DMS 273 treated with DMSO at 0.1 percent for 48 hours (cell line): Measurements from ENCODE around the gene ROR2.
"Not testable (repeated sequence)": the region's sequence is repeated elsewhere in the genome, so short reads cannot be mapped to it uniquely, and the experiment has no call there.

Experiments used
- DNase-seq: peaks from one replicate; lab custom pipeline; 2025; lab: John Stamatoyannopoulos, UW

The ROR2 gene

DNA sequence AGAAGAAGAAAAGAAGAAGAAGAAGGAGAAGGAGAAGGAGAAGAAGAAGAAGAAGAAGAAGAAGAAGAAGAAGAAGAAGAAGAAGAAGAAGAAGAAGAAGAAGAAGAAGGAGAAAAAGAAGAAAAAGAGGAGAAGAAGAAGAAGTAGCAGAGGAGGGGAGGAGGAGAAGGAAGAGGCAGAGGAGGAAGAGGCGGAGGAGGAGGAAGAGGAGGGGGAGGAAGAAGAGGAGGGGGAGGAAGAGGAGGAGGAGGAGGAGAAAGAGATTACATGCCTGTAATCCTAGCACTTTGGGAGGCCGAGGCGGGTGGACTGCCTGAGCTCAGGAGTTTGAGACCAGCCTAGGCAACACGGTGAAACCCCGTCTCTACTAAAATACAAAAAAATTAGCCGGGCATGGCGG is 315.2 kb downstream of the ROR2 start:
- DNase-seq: not testable (repeated sequence)

DNA sequence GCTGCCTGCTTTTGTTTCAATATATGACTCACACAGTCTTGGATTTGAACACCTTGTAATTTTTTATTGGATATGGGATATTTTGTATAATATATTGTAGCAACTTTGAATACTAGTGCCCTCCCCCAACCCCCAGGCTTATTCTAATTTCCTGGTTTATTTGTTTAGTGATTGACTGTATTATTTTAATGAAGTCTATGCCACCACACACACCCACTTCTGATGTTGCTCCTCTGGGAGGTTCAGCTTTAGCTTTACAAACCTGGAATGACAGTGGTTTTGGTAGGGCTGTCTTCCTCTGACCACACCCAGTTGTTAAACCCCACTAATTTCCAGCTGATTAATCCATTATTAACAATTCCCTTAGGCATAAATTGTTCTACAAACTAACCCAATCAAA is 320.3 kb downstream of the ROR2 start:
- DNase-seq: no peak

DNA sequence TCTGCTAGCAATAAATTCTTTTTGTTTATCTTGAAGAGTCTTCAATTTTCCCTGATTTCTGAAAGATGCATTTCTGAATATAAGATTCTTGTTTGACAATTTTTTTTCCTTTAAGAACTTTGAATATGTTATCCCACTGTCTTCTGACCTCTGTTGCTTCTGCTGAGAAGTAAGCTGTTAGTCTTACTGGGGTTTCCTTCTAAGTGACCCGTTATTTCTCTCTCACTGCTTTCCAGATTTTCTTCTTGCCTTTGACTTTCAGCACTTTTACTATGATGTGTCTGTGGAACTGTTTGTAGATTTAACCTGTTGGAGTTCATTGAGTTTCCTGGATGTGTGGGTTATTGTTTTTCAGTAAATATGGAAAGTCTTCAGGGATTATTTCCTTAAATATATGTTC is 321.1 kb downstream of the ROR2 start:
- DNase-seq: no peak

DNA sequence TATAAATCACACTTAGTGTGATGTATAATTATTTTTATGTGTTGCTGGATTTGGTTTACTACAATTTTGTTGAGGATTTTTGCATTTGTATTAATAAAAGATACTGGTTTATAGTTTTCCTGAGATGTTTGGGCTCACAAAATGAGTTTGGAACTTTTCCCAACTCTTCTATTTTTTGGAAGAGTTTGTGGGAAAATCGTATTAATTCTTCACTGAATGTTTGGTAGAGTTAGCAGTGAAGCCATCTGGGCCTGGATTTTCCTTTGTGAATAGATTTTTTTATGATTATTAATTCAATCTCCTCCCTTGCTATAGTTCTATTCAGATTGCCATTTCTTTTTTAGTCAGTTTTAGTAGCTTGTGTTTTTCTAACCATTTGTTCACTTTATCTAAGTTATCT is 324.7 kb downstream of the ROR2 start:
- no peak for DNase-seq

DNA sequence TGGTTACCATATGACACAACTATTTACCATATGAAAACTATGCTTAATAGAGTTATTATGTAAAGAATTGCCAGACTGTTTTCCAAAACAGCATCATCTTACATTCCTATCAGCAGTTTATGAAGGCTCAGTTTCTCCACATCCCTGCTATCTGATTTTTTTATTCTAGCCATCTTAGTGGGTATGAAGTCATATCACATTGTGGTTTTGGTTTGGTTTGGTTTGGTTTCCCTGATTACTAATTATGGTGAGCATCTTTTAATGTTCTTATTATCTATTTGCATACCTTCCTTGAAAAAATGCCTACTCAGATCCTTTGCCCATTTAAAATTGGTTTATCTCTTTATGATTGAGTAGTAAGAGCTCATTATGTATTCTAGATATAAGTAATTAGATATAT is 327.0 kb downstream of the ROR2 start:
- no peak for DNase-seq

DNA sequence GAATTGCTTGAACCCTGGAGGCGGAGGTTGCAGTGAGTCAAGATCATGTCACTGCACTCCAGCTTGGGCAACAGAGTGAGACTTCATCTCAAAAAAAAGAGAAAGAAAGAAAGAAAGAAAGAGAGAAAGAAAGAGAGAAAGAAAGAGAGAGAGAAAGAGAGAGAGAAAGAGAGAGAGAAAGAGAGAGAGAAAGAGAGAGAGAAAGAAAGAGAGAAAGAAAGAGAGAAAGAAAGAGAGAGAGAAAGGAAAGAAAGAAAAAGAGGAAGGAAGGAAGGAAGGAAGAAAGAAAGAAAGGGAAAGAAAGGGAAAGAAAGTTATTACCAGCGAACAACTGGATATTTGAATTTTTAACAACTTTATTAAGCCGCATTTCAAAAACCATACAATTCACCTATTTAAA is 327.9 kb downstream of the ROR2 start:
- not testable (repeated sequence) for DNase-seq

DNA sequence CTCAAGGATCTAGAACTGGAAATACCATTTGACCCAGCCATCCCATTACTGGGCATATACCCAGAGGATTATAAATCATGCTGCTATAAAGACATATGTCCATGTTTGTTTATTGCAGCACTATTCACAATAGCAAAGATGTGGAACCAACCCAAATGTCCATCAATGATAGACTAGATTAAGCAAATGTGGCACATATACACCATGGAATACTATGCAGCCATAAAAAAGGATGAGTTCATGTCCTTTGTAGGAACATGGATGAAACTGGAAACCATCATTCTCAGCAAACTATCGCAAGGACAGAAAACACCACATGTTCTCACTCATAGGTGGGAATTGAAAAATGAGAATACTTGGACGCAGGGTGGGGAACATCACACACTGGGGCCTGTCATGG is 336.0 kb downstream of the ROR2 start:
- DNase-seq: not testable (repeated sequence)

DNA sequence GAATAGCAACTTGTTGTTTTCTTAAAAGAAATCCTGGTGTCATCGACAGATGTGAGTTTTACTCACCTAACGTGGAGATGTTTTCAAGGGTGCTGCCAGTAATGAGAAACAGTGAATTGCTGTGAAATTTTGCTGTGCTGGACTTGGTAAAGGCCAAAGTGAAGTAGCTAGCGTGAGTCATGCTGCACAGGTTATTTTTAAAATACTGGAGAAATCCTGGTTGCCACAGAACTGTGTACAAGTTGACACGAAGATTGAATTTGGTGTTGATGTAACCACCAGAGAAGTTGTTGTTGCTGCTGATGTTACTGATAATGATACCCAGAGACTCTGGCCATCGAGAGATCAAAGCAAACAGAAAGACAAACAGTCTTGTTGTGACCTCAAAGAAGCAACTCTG is 338.4 kb downstream of the ROR2 start:
- DNase-seq: no peak

DNA sequence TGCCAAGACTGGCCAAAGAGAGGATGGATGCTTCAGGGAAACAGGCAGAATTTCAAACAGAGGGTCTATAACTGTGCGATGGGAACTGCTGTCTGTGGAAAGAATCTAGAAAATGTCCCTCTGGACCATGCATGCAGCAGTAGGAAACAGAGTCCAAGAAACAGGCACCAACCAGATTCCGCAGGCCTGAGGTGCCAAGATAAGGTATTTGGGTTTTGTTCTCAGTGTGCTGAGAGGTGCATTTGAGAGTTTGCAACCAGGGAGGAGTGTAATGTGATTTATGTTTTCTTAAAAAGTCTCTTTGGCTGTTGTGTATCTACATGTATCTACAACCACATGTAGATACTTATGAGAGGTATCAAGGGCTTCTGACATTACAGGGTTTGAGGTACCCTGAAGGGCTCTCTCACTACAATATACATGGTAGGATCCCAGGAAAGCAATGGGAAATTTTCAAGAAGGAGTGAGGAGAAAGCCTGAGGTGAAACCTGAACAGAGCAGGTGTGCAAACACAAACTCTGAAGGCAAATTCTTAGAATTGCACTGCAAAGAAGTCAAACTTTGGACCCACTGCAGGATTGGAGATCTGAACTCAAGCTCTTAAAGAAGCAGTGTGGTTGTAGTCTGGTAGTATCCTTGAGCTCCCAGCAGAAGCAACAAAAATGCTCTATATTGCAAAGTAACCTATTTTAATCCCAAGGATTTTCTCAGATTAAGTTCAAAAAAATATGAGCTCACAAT is 343.6 kb downstream of the ROR2 start:
- no peak for DNase-seq

DNA sequence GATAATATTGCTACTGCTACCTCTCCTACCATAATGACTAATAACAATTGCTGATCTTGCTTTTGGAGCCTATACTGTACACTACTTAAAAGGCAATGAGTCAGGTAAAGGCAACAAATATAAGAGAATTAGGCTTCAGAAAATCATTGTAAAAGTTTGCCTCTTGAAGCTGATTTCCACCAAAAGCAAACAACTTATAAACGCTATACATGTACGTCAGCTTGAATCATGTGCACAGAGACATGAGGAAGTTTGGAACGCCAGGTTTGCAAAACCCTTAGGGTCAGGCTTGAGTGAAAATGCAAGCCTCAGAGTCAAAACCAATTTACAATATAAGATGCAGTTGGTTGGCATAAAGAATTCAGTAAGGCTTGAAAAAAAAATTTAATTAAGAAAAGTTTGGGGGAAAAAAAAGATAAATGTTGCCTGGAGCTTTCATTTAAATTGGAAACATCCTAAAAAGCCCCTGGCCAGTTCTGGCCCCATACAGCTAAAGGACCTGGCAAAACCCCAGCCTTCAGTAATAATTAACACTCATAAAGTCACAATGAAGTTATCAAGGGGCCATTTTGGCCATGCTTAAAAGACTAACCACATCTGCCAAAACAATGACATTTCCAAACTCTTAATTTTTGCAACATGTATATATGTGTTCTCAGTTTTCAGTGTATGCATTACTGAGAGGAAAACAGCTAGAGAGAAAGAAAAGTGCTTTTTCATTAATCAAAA is 345.4 kb downstream of the ROR2 start:
- DNase-seq: no peak

DNA sequence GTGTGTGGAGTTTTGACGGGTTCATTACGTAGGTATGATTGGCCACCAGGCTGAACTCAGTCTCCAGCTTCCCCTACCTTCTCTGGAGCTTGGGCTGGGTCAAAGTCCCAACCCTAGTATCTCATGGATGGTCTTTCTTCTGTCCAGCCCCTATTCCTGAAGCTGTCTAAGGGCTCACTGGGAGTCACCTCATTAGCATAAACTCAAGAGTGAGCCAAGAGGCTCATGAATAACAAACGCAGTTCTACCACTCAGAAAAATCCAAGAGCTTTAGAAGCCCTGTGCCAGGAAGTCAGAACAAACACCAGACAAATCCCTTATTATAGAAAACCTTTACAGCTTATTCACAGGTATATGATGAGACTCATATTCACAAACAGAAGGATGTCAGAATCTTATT is 346.1 kb downstream of the ROR2 start:
- no peak for DNase-seq

DNA sequence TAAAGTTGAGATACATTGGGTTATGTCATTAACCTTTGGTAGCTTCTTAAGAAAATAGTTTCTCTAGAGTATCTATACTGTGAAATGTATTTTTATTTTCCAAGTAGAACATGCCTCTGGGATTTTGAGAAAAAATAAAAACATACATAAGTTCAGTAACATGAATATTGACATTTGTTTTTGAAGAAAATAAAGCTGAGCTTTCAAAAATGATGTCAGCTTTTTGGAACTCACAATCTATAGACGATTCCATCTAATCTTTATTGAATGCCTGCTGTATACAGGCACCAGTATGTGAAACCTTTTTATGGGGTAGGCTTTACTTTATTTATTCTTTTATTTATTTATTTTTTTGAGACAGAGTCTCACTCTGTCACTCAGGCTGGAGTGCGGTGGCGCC is 350.5 kb downstream of the ROR2 start:
- no peak for DNase-seq

DNA sequence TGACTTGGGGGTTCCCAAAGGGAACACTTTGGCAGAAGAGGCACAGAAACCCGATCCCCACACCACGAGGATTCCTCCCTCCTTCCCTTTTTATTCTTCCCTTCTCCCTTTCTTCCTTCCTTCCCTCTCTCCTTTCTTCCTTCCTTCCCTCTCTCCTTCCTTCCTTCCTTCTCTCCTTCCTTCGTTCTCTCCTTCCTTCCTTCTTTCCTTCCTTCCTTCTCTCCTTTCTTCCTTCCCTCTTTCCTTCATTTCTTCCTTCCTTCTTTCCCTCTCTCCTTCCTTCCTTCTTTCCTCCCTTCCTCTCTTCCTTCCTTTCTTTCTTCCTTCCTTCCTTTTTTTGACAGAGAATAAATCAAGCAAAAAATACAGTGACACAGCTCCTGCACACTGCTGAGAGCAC is 358.4 kb downstream of the ROR2 start:
- no peak for DNase-seq

DNA sequence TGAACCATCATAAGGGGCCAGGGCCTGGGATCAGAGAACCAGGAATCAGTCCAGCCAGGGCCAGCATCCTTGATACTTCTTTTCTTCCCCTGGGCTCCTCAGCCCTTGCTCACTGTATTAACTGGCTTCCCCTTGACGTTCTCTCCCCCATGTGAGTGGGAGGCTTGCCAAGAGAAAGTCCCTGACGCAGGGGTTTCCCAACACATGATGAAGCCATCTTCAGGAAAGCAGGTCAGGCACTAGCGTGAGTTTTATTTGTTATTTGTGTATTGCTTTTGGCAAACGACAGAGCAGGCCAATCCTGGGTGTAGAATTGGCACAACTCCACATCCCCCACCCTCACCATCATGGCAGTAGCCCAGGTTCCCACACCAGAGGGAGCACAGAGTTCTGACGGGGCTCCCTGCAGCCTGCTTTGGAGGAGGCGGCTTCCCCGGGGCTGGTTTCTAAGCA is 360.9 kb downstream of the ROR2 start:
- no peak for DNase-seq

DNA sequence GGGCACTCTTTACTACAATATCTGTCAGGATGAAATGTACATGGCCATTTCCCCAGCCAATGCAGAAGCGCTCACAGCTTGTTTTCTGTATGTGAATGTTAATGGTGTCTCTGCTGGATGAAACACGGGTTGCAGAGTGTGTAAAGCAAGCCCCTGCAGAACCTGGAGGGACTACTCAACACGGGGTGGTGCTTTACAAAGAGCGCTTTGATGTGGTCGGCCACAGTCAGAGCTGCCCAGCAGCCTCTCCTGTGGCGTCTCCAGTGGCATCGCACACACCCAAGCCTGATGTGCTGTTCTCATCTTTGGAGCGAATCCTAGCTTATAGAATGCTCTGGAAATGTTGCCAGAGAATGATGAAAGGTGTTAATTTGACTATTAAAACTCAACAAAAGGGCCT is 363.7 kb downstream of the ROR2 start:
- no peak for DNase-seq

DNA sequence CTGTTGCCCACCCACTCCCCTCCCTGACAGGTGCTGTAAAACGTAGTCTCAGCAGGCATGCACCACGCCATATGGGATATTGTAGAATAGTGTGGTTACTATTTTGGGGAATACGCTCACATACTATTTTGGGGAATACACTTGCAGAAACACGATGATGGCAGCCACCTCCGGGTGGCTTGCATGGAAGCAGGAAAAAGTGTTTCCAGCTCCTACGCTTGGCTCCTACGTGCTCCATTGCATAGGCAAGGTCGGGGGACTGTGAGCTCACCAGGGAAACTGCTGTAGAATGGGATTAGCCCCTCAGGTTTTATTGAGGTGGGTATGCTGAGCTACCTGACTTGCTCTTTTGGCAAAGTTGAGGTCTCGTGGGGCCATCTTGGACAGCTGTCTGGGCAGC is 366.1 kb downstream of the ROR2 start:
- DNase-seq: no peak

DNA sequence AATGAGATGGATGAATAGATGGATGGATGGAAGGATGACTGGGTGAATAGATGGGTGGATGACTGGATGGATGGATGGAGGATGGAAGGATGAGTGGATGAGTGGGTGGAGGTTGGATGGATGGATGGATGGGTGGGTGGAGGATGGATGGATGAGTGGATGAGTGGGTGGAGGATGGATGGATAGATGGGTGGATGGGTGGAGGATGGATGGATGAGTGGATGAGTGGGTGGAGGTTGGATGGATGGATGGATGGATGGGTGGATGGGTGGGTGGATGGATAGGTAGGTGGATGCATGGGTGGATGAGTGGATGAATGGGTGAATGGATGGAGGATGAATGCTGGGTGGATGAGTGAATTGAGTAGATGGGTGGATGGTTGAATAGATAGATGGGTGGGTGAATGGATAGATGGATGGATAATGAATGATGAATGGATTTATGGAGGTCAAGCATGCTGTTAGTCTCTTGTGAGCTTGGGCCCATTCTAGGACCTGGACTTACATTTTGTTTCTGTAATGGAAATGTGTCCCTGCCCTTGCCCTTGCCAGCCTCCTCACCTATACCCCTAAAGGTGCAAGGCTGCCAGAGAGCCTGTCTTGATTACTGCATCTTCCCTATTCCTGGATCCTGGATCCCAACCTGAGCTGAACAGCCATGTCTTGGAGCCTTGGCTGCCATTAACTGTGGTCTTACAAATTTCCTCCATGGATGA is 366.7 kb downstream of the ROR2 start:
- DNase-seq: no peak

DNA sequence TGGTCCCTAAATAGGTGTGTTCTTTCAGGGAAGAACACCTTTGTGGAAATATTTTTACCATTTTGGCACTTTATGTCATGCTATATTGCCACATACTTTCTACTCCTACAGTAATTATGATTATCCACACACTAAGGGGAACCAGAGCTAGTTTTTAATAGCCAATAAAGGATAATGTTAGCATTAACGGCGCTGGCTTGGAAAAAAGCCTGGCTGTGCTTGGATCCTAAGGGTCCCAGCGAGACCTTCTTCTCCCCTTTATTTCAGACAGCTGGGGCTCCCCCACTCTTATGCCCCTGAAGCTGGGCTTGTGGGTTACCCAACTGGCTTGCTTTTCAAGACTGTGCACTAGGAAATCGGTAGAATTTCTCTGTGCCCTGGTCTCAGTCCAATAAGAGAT is 367.8 kb downstream of the ROR2 start:
- no peak for DNase-seq

DNA sequence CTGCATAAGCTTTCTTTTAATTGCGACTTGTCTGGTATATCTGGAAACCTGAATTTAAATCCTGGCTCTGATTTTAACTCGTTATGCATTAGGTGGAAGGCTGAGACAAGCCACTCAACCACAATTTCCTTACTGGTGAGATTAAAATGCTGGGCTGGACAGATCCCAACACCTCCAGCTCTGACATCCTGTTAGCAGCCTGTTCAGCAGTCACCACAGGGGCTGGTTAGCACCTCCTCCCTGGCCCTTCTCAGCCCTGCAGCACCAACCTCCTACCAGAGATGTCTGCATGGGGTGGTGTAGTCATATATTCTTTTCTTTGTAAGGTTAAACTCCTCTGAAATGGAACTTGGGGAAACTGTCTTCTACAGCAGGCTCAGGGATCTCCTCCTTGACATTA is 369.9 kb downstream of the ROR2 start:
- DNase-seq: no peak

DNA sequence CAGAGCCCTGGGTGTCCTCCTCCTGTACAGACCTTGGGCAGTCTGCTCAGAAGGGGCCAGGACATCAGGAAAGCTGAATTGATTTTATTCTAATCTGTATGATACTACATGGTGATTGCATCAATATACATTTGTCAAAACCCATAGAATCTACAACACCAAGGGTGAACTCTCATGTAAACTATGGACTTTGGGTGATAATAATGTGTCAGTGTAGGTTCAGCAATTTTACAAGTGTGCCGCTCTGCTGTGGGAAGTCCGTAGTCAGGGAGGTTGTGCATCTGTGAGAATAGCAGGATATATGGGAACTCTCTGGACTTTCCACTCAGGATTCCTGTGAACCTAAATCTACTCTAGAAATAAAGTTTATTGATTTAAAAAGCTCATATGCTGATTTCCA is 371.1 kb downstream of the ROR2 start:
- no peak for DNase-seq

DNA sequence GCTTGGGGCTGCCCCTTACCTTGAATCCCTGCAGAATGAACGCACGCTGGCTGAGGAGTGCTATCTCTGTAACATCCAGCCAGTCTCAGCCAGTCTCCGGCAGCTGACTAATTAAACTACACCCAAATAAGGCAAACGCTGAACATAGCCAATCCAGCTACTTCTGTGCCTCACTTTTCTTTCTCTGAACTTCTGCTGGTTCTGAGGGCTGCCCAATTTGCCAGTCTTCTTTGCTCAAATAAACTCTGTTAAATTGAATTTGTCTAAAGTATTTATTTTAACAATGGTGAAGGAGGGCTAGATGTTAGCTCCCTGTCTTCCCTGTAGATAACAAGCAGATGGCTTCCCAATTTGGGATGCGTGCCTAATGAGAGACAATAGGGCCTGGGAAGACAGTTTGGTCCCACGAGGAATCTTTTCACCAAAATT is 372.4 kb downstream of the ROR2 start:
- no peak for DNase-seq

DNA sequence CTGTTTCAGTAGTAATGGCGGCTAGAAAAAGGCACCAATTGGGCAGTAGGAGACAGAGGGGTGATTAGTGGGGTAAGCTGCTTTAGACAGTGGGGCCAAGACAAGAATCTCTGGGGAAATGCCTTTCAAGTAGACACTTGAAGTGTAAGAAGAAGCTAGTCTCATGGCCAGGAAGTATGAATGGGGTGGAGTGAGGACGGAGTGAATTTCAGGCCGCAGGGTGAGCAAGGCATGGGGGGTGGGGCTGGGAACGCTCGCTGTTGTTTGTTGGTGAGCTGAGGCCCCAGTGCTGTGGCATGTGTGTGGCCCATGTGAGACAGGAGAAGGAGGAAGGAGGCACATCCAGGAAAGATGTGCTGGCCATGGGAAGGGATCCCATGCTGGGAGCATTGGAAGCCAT is 377.2 kb downstream of the ROR2 start:
- DNase-seq: no peak

DNA sequence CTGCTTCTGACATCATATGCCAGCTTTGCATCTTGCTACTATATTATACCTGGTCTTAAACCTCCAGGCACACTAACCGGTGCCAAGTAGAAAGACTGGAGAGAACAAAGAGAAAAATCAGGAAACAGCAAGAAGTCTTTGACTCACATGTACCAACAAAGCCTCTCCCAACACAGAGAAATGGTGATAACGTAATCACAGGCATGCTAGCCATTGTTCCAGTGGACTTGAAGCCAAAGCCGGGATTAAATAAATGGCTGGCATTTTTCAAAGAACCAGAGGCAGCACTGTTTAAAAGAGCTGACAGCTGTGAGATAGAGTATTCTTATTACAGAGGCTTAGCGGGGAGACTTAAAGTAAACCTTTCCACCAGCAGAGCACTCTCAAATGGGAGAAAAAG is 378.0 kb downstream of the ROR2 start:
- no peak for DNase-seq
